ENCODE measurements around the gene CACNA1C.

CACNA1C gene

DNA sequence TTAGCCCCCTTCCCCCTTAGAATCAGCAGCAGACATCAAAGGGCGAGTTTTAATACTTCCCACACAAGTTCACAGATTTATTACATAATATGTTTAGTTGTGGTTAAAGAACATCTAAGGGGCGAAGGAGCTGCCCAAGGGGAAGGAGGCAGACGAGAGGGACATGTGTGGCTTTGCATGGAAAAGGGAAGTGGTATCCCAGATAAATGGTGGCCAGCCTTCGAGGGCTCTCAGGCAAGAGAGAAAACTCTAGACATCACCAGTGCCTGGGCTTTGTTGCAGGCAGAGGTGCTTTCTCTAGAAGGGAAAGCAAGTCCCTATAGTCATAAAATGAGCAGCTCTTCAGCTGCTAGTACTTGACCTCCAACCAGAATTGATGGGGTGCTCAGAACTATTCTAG, 121.2 kb downstream of the CACNA1C start:
- no peak for DNase-seq

DNA sequence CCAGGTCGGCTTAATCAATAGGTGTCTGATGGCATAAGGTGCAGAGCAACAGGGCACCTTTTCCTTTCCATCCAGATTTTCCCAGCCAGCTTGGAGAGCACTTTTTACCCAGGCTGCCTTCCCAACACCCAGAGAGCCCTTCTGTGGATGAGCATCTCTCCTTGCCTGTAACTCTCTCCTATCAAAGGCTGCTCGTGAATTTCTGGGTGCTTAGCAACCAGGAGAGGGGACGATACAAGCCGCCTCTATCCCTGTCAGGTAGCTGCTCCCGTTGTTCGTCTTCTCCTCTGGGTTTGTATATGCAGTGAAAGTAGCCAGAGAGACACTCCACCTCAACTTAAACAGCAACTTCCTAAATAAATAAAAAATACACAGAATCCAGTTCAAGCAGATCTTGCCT, 124.2 kb downstream of the CACNA1C start:
- no peak for DNase-seq

DNA sequence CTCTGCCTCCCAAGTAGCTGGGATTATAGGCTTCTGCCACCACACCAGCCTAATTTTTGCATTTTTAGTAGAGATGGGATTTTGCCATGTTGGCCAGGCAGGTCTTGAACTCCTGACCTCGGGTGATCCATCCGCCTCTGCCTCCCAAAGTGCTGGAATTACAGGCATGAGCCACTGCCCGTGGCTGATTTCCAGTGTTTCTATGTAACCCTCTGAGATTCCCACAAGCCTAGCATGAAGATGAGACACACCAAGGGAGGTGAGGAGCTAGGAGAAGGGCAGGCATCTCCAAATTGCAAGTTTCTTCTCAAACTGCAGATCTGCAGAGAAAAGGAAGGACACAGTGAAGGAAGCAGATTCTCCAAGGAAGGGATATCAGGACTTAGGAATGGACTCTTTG, 125.0 kb downstream of the CACNA1C start:
- no peak for DNase-seq

DNA sequence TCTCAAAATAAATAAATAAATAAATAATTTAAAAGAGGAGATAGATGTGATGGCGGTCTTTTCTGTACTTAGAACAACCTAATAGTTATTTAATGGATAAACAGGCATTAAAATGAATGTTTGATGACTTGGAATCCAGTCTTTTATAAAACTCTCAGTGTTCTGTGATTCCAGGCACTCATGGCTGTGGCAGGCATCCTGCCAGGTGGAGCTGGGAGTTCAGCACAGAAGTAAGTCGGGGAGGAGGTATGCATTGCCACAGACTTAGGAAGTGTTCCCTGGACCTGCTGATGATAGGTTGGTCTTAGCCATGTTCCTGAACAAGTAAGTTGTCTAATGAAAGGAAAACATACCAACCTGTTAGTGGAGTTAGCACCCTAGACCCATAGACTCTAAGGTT, 126.3 kb downstream of the CACNA1C start:
- DNase-seq, result no peak

DNA sequence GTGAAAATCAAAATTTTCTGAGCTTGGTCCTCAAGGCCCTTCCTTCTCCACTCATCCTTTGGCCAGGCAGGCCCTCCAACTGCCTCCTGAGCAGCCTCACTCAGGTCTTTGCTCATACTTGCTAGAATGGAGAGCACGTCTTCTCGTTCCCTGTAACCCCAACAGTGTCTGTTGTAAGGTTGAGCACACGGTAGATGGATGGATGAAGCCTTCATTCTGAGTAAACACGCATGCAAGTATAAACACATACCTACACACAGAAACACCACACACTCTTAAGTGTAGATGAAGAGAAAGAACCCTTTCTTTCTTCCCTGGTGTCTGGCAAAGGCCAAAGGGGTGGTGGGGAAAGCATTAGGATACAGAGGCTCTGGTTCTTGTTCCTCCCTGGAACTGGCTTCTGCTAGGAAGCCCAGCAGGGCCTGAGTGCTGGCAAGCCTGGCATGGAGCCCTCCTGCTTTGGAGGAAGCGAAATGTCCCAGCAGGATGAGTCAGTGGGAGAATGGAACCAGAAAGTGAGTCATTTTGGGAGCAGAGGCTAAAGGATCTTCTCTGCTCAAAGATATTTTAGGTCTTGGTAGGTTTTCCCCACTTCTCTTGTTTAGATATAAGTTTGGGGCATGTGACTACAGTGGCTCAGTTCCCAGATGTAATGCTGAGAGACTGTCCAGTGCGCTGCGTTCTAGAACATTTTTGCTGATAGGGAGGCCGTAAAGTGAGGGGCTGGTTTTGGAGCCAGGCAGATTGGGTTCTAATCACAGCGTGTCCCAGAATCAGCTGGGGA, 127.4 kb downstream of the CACNA1C start:
- DNase-seq, result no peak

DNA sequence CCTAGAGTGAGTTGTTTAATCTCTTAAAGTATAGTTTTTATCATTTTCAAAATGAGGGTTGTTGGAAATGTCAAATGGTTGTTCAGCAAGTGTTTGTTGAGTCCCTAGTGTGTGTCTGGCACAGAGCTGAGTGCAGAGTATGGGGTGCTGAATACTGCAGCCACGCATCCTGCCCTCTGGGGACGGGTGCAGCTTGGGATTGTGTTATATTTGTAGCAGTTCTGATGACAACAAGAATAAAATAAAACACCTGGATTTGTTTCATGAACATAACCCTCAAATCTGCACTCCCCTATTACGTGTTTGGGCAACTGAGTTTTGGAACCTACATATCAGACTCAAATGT, 127.9 kb downstream of the CACNA1C start:
- DNase-seq, result no peak

DNA sequence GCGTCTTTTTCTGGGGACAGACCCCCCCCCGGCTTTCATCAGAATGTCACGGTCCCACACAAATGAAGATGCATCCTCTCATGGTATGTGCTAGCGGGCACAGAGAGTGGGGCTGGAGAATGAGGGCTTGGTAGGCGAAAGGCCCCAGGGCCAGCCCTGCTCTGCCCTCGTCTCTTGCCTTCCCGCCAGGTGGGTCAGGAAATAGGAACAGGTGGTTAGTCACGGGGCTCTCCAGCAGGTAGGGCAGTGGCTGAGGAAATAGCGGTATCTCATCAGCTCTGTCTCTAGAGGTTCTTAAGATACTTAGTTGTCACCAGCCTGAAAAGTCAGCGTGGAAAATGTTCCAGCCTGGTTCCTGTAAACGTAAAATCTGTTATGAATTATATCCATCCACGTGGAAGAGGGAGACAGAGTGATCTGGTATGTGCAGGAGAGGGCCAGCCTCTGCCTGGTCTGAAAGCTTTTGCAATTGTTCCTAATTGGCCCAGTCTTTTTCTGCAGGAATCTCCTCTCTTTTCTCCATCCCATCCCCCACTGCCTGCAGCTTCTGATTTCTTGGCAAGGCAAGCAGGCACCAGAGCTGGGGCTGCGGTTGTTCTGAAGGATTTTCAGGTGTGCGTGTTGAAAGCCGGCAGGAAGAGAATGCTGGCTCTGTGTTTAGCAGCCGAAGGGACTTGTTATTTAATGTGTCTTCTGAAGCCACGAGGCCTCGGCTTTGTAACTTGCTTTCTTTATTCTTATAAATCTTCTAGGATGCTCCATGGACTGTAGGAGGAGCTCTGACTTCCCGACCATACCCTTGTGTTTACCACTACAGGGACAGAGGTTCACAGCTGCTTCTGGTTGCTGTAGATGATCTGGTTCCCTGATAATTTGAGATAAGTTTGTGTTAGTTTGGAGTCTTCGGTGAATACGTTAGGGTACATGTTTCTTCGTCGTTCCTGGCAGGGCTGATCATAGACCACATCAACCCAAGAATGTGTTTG, 131.1 kb downstream of the CACNA1C start:
- DNase-seq, result no peak

DNA sequence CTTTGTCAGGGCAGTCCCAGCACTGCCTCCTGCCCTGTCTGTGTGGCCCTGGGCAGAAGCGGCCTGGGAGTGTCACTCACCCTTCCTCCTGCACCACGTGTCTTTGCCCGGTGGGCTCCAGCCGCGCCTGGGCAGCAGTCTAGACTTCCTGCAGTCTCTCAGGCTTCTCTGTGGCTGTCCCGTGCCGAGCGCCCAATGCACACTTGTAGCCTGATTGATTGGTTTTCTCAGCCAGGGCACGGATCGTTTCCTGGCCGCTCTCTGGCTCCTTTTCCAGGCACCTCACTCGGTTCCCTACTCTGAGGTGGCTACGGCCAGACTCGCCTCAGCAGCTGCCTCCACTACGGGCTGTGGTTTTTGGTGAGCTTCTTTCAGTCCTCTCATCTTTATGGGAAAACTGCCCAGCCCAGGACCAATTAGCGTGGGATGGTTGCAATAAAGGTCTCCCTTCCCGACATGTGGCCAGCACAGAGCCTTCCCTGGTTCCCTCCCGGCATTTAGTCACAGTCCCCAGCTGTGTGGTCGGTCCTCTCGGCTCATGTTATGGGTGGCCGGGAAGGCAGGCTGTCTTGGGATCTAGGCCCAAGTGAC, 133.1 kb downstream of the CACNA1C start:
- DNase-seq, result no peak

DNA sequence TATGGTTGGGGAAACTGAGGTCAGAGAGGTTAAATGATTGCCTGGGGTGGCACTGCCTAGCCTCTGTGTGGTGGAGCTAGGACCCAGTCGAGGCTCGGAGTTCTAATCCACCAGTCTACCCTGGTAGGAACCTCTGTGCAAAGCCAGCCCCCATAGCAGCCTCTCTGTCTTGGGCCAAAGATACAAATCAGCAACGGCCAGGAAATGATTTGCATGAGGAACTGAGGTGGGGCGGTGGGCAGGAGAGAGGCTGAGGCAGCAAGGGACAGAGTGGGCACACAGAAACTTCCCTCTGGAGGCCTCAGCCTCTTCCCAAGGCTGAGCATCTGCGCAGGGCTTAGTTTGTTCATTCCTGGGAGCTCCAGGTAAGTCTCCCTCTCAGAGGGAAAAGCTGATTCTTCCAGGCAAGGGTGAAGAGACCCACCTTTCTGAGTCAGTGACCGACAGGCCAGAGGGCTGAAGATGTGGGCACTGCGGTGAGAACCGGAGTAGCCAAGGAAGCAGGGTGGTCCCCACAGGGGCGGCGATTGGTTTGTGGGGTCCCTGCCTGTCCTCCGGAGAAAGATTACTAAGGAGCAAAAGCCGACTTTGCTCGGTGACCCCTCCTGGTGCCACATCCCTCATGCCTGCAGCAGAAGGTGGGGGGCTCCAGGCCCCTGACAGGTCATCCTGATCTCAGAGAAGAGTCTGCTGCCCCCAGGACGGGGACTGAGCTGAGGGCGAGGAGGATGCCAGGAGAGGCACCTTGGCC, 134.6 kb downstream of the CACNA1C start:
- DNase-seq, result no peak

DNA sequence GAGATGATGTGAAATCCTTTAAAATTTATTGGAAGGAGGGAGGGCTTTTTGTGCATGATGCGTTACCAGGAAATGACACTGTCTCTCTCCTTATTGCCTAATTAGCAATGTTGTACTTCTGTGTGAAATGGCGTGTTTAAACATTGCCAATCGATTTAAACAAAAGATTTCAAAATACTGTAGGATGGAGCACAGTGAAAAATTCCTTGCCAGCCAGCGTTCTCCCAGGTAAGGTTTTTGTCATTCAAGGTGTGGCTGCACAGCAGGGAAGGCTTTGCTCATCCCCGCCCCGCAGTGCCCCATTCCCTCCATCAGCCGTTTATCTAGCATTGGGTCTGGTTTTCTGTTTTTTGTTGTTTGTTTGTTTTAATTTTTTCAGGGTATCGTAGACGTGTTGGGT, 137.3 kb downstream of the CACNA1C start:
- DNase-seq, result no peak

DNA sequence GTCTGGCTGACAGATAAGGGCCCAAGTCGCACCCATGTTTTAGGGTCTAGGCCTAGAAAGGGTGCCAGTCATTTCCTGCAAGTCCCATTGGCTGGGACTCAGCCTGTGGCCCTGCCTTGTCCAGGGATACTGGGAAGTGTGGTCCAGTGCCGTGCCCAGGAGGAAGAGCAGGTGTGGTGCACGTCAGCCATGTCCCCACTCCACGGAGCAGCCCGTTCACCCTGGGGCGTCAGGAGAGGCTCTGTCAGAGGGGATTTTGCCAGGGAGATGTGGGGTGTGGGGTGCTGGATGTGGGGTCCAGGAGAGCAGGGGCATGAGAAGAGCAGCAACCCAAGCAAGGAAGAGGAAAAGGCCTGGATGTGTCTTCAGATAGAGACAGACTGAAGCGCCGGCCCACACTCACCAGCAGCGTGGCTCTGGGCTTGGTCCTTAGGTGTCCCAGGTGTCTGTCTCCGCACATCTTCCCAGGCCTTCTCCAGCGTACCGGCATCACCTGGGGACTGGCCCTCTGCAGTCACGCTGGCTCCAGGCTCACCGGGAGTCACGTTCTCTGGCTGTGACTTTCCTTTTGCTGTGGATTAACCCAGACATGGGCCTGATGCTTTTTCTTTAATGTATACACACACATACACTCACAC, 138.2 kb downstream of the CACNA1C start:
- no peak for DNase-seq

DNA sequence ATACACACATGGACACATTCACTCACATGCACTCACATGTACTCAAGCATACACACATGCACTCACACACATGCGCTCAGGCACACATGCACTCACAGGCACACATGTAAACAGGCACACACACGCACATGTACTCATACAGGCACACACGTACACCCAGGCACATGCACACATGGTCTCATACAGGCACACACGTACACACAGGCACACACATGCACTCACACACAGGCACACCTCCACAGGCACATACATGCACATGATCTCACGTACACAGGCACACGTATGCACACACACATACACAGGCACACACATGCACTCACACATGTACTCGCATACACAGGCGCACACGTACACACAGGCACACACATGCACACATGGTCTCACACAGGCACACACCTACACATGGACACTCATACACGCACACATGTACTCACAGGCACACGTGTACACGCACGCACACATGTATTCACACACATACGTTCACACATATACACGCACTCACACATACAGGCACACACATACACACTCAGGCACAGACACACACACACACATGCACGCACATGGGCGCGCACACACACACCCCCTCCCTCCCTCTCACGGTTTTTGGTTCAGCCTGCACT, 138.9 kb downstream of the CACNA1C start:
- no peak for DNase-seq

DNA sequence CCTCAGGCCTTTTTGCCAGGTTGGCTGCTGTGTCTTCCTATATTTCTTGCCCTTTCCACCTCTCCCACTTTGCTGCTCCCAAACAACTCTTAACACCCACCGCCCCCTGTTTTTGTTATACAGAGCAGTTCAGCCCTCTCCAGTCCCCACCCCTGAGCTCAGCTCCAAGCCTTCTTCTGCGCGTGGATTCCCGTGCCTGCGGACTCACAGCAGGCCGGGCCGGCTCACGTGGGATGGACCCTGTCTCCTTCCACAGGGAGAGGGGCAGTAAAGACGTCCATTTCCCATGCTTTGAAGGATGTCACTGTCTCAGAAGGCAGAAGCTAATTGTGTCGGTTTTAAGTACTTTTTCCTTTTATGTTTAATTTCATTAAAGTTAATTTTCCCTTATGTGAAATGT, 139.4 kb downstream of the CACNA1C start:
- DNase-seq, result no peak

DNA sequence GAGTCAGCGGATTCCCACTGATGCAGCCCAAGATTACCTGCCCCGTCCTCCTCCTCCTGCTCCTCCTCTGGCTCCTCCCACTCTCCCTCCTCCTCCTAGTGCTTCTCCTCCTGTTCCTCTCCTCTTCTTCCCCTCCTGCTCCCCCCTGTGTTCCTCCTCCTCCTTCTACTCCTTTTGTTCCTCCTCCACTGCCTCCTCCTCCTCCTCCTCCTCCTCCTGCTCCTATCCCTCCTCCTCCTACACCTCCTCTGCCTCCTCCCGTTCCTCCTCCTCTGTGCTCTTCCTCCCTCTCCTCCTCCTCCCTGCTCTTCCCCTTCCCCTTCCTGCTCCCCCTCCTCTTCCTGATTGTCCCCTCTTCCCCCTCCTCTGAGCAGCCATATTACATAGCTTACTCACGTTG, 141.3 kb downstream of the CACNA1C start:
- DNase-seq, result no peak

DNA sequence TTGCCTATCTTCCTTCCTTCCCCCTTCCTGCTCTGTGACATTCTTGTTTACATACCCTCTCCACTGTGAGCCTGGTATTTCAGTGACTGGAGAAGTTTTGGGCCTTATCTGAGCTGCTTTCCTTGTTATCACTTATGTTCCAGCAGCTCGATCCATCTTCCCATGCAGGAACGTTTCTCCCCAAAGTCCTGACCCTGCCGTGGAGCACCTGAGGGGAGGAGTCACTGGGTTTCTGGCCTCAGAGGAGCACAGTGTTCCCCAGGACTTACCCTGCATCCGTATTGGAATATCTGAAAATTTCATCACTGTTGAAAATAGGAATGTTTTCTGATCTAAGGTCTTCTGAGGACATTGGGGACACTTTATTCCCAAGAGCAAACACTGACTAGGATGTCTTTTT, 141.8 kb downstream of the CACNA1C start:
- no peak for DNase-seq

DNA sequence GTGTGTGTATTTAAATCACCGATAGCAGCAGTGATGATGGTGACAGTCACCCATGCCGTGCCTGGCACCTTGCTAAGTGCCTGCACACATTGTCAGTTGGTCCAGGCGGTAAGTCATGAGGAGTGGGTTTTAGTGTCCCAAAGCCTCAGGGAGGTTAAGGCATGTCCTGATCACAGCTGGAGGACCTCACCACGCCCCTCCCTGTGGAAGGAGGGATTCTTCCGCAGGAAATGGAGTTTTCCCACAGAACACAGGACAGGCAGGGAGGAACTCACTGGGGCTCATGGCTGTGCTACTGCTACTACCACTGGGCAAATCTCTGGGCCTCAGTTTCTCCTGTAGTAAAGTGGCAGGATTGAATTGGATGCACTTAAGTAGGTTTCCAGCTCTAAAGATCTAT, 142.3 kb downstream of the CACNA1C start:
- DNase-seq, result no peak

DNA sequence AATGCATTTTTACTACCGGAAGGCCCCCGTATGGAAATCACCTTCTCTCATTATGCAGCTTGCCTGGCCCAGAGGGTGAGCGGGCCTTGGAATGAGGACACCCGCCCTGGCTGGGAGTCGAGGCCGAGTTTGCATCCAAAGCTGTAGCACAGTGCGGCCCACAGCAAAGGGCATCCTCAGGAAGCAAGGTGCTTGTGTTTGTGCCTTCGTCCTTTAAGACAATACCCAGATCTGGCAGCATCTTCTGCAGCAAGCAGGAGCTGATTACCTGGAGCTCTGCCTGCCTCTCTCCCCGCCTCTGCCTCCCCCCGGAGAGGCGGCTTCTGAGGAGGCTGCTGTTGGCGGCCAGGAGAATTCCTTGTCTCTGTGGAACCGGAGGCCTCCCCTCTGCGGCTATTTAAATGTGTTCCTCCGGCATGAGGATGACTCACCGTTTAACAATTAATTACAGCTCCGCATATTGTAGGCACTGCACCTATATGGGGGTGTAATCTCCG, 145.3 kb downstream of the CACNA1C start:
- no peak for DNase-seq

DNA sequence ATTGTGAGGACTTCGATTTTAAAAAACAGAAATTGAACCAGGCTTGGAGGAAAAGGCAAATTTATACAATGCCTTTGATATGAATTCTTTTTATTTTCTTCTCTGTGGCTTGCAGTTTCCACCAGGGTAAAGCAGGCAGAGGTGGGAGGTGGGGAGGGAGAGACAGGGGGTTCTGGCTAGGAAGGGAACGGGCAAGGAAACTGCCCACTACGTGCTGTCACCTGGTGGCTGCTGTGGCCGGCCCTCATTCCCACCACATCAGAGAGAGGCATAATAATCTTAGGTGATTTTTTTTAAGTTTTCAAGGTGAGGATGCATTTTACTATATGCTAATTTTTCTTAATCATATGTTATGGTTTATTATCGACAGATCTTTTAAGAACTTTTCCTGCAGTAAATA, 145.8 kb downstream of the CACNA1C start:
- no peak for DNase-seq

DNA sequence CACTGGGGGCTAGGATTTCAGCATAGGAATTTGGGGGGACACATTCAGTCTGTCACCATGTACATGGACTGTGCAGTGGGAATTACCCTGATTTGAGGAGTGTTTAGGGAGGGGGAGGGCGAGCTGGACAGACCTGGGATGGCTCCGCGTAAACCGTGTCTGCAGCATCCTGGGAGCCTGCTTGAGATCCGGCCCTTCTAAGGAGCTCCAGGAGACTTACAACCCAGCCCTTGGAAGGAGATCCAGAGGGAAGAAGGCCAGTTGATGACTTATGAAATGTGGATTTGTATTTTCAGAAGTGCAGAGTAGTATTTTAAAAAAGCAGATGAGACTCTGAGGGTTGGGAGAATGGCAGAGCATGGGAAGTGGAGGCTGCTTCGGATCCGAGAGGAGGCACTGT, 153.2 kb downstream of the CACNA1C start:
- DNase-seq, result no peak

DNA sequence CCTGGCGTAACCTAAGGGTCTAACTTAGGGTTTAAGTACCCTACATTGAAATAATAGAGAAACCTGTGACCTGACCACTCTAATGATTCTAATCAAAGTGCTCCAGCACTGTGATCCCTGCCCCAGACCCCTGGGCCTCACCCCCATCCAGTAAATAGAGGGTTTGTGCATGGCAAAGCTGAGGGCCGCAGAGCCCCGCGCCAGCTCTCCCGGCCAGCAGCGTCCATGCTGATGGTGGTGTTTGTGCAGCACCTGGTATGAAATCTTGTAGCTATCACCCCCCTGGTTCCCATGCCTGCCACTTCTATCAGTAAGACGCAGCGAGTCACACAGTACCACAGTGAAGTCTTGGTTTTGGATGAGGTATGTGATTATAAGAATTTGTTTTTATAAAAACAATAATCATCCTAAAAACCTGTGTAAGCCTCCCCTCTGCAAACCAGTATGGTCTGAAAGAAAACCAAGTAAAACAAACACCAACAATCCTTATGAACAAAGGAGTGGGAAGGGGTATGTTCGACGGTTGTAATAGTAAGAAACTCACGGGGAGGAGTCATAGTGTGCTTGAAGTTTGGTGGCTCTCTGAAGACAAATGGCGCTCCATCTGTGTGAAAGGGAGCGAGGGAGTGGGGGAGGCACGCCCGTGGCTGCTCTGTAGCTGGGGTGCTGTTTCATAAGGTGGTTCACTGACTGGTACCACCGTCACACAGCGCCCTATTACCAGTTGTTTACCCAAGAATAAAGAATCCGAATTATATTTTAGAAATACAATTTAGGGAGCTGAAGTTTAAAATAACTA, 156.2 kb downstream of the CACNA1C start:
- DNase-seq, result no peak

DNA sequence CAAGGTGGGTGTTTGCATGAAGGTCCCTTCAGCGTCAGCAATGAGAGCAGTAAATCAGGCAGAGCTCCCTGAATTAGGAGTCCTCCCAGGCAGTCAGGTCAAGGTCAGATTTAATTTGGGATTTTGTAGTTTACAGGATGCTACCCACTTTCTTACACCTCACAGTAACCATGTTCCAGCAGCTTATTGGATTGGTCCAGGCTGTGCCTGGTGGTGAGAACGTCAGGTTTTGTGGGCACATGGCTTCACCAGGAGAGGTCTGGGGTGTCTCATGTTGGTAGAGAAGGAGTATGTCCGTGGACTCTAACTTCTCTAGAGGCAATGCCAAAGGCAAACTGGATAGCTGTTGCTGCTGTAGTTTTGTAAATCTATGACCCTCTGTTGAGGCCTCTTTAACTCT, 158.3 kb downstream of the CACNA1C start:
- DNase-seq, result no peak
